B cell (primary cell): ENCODE data around the gene KCNQ5. TPM values are rescaled to one million over a fixed set of nuclear protein-coding genes. Genes with fewer than 3 reads are reported as not detected.

ENCODE experiments used
- ATAC-seq: fragments of 200-7000 bp; cut with Tn5 transposase; one replicate; pipeline ENCODE4 v1.10.0; 2021; ENCODE audit warnings: low read depth, mild to moderate bottlenecking, moderate number of reproducible peaks, moderate library complexity
- CTCF ChIA-PET: fragments of 350-600 bp; sonication (Branson Sonifier 250); formaldehyde crosslinking; loops from one replicate; lab custom pipeline; 2021; ENCODE audit warnings: antibody characterized with exemption, inconsistent platforms; lab: Charles Lee
- POLR2A ChIA-PET: fragments of 350-600 bp; sonication (Branson Sonifier 250); formaldehyde crosslinking; loops from one replicate; lab custom pipeline; 2021; ENCODE audit warnings: antibody characterized with exemption; lab: Charles Lee
- DNase-seq: peaks from one replicate; pipeline ENCODE4 v3.0.0; 2013
- H2AFZ ChIP-seq: 2 replicates; pipeline ENCODE4 v1.6.1; 2012; ENCODE audit warnings: mild to moderate bottlenecking, low read depth, low read length; ENCODE audit not compliant: insufficient read depth, poor library complexity, severe bottlenecking
- H3K27ac ChIP-seq, 2 donors: 1 replicate in 1 of 2; 2 replicates in 1 of 2; pipeline ENCODE4 v1.5.1; 2012 to 2013; ENCODE audit warnings: low read length in 2 of 2, mild to moderate bottlenecking in 2 of 2, moderate library complexity in 1 of 2
- H3K27me3 ChIP-seq, 4 experiments: fragments of 200-600 bp in 1 of 4; sonication (generic) in 1 of 4; replicated peaks in 1 of 4; 1 replicate in 2 of 4; 2 replicates in 2 of 4; pipeline versions ENCODE4 v1.6.1 to v1.7.0; 2013 to 2016; ENCODE audit warnings: low read length in 3 of 4, mild to moderate bottlenecking in 2 of 4, mixed read lengths in 1 of 4, moderate library complexity in 1 of 4; ENCODE audit not compliant: insufficient read depth in 4 of 4, control insufficient read depth in 3 of 4; ENCODE audit errors: control extremely low read depth in 1 of 4
- H3K36me3 ChIP-seq, 2 experiments: replicated peaks in 1 of 2; 1 replicate in 1 of 2; 2 replicates in 1 of 2; pipeline versions ENCODE4 v1.6.1 to v1.7.1; 2013; ENCODE audit warnings: low read length in 1 of 2; ENCODE audit not compliant: insufficient read depth in 2 of 2, control insufficient read depth in 1 of 2; ENCODE audit errors: control extremely low read depth in 1 of 2, extremely low read depth in 1 of 2
- H3K4me1 ChIP-seq, 2 donors: fragments of 200-600 bp in 1 of 2; sonication (generic) in 1 of 2; 1 replicate in 1 of 2; 2 replicates in 1 of 2; pipeline versions ENCODE4 v1.5.1 to v1.6.1; 2013 to 2017; ENCODE audit warnings: low read length in 2 of 2; ENCODE audit not compliant: control insufficient read depth in 2 of 2, insufficient read depth in 2 of 2
- H3K4me2 ChIP-seq: replicated peaks from 2 replicates; pipeline ENCODE3; 2012; ENCODE audit warnings: mild to moderate bottlenecking, low read depth, low read length; ENCODE audit not compliant: poor library complexity, severe bottlenecking
- H3K4me3 ChIP-seq, 5 experiments: fragments of 200-600 bp in 1 of 5; sonication (generic) in 1 of 5; 1 replicate in 3 of 5; 2 replicates in 2 of 5; pipeline versions ENCODE4 v1.5.1 to v1.7.0; 2011 to 2016; ENCODE audit warnings: low read length in 4 of 5, mild to moderate bottlenecking in 4 of 5, low read depth in 2 of 5, control low read depth in 1 of 5, moderate library complexity in 1 of 5; ENCODE audit not compliant: insufficient read depth in 1 of 5; ENCODE audit errors: control extremely low read depth in 1 of 5, extremely low read depth in 1 of 5
- H3K79me2 ChIP-seq: fragments of 200-600 bp; sonication (generic); one replicate; pipeline ENCODE4 v1.6.0; 2016; ENCODE audit warnings: low read length; ENCODE audit not compliant: control insufficient read depth, insufficient read depth
- H3K9ac ChIP-seq: fragments of 200-600 bp; sonication (generic); 2 replicates; pipeline ENCODE4 v1.6.1; 2017; ENCODE audit warnings: mild to moderate bottlenecking, low read length, moderate library complexity
- H3K9me3 ChIP-seq, 3 donors: one replicate each; pipeline versions ENCODE4 v1.6.1 to v1.7.1; 2013; ENCODE audit warnings: low read length in 2 of 3; ENCODE audit not compliant: control insufficient read depth in 2 of 3, insufficient read depth in 1 of 3; ENCODE audit errors: control extremely low read depth in 1 of 3
- H4K20me1 ChIP-seq: 2 replicates; pipeline ENCODE4 v1.6.0; 2012; ENCODE audit warnings: mild to moderate bottlenecking, low read length; ENCODE audit not compliant: insufficient read depth, control insufficient read depth, poor library complexity, severe bottlenecking
- H3K27ac Mint-ChIP-seq: one replicate; pipeline ENCODE4 v1.8.0; 2021; ENCODE audit warnings: mixed read lengths
- H3K27me3 Mint-ChIP-seq: one replicate; pipeline ENCODE4 v1.8.0; 2021; ENCODE audit warnings: mixed read lengths
- H3K4me1 Mint-ChIP-seq: one replicate; pipeline ENCODE4 v1.8.0; 2021; ENCODE audit warnings: mixed read lengths
- H3K4me3 Mint-ChIP-seq: one replicate; pipeline ENCODE4 v1.8.0; 2021; ENCODE audit warnings: mixed read lengths
- H3K9me3 Mint-ChIP-seq: one replicate; pipeline ENCODE4 v1.8.0; 2022; ENCODE audit warnings: mixed read lengths; ENCODE audit not compliant: insufficient read depth
- CTCF ChIP-seq: fragments of 200-600 bp; IDR thresholded peaks from one replicate; pipeline ENCODE4 v1.8.0; 2022; ENCODE audit warnings: antibody characterized with exemption, mild to moderate bottlenecking
- EZH2 ChIP-seq: IDR thresholded peaks from 2 replicates; pipeline ENCODE4 v1.6.1; 2012; ENCODE audit warnings: borderline replicate concordance, low read depth, mild to moderate bottlenecking, moderate library complexity, low read length; ENCODE audit not compliant: insufficient read depth, poor library complexity, severe bottlenecking
- WGBS: methylation state at CpG from one replicate; pipeline ENCODE4 v1.1.5; 2013; ENCODE audit warnings: missing lambda C conversion rate; ENCODE audit not compliant: insufficient coverage; 5-methylcytosine and 5-hydroxymethylcytosine counted together
- intact Hi-C: fragments of 100-400 bp; cut with micrococcal nuclease; formaldehyde crosslinking; loops from one replicate; pipeline ENCODE4 v1.10.0; 2022
- polyA plus RNA-seq: library from polyadenylated mRNA; depleted of rRNA; stranded (reverse); fragments of >200 nt; gene quantifications from 2 replicates; pipeline ENCODE4 v1.2.3, GENCODE V29; 2012
- total RNA-seq, 2 donors: library from RNA; stranded (reverse); fragments of 120-200 nt in 1 of 2; gene quantifications; 1 replicate in 1 of 2; 2 replicates in 1 of 2; pipeline versions ENCODE4 v1.2.3 to v1.2.4, GENCODE V29; 2013 to 2022

The KCNQ5 gene
- total and polyA plus RNA-seq, 2 donors (not counting 1 experiment from before 2014, with no cell fraction given): 2.3 to 9.4 TPM

GRCh38 chr6:73143551-73143950 lies 521.7 kb downstream of the KCNQ5 start:
- CTCF ChIA-PET: interaction anchor here (1.1 to 3.4 kb wide), 3 partner anchors 11 to 527 kb away, joined by 4 to 12 read pairs (median 4); no protein-coding TSS in a partner anchor
- Mint-ChIP-seq H3K4me1 (peaks cover 8% of the 10 kb centered on the region), H3K4me3 (no peak overlapping the region), H3K9me3 (peaks cover 6% of the 10 kb centered on the region), H3K27ac (no peak overlapping the region), H3K27me3 (no peaks in the 10 kb centered on the region)
- POLR2A ChIA-PET: no interaction called here
- ATAC-seq (no peak), DNase-seq (no peak)
- H3K4me2 ChIP-seq: no peak overlapping the region
- no peaks in the 10 kb centered on the region for H3K27me3 ChIP-seq
- no peak overlapping the region for H3K27ac ChIP-seq
- H2AFZ ChIP-seq: no peak overlapping the region
- H3K79me2 ChIP-seq: no peaks in the 10 kb centered on the region
- WGBS: 100% methylated on average over 2 of the region's 4 CpGs
- peaks cover 0 to 7% of the 10 kb centered on the region in 2 experiments for H3K36me3 ChIP-seq
- no peak overlapping the region for H3K4me3 ChIP-seq
- no peaks in the 10 kb centered on the region for H3K4me1 ChIP-seq
- no peaks in the 10 kb centered on the region for H4K20me1 ChIP-seq
- no peak for TF ChIP-seq CTCF
- no peak for TF ChIP-seq EZH2
- no peaks in the 10 kb centered on the region for H3K9me3 ChIP-seq
- intact Hi-C loops: no loop called here
- no peak overlapping the region for H3K9ac ChIP-seq

- Histone ChIP-seq H4K20me1 (no peaks in the 10 kb centered on the region), H3K36me3 (peaks cover 0 to 3% of the 10 kb centered on the region in 2 experiments), H3K4me1 (no peaks in the 10 kb centered on the region), H3K27ac (no peak overlapping the region), H3K4me2 (no peak overlapping the region), H3K4me3 (no peak overlapping the region), H3K9me3 (no peaks in the 10 kb centered on the region), H2AFZ (no peak overlapping the region), H3K9ac (no peak overlapping the region), H3K27me3 (no peaks in the 10 kb centered on the region), H3K79me2 (no peaks in the 10 kb centered on the region)
- ChIA-PET POLR2A (no interaction called here), CTCF (interaction anchor here (1.0 to 3.4 kb wide), 3 partner anchors 9 to 528 kb away, joined by 4 to 12 read pairs (median 4); no protein-coding TSS in a partner anchor)
- no peak overlapping the region for H3K4me3 Mint-ChIP-seq
- intact Hi-C loops: no loop called here
- ATAC-seq: no peak
- no peaks in the 10 kb centered on the region for H3K27me3 Mint-ChIP-seq
- TF ChIP-seq EZH2: no peak
- no peak for TF ChIP-seq CTCF
- no peak for DNase-seq
- no peak overlapping the region for H3K27ac Mint-ChIP-seq
- H3K4me1 Mint-ChIP-seq: peaks cover 8% of the 10 kb centered on the region
- peaks cover 6% of the 10 kb centered on the region for H3K9me3 Mint-ChIP-seq
These were observed 522.7 kb downstream of the KCNQ5 start for GRCh38 chr6:73144516-73144915.
